ENCODE results near the gene ZNF569.
"Not testable (repeated sequence)": the region's sequence is repeated elsewhere in the genome, so short reads cannot be mapped to it uniquely, and the experiment has no call there.

Gene ZNF569

DNA sequence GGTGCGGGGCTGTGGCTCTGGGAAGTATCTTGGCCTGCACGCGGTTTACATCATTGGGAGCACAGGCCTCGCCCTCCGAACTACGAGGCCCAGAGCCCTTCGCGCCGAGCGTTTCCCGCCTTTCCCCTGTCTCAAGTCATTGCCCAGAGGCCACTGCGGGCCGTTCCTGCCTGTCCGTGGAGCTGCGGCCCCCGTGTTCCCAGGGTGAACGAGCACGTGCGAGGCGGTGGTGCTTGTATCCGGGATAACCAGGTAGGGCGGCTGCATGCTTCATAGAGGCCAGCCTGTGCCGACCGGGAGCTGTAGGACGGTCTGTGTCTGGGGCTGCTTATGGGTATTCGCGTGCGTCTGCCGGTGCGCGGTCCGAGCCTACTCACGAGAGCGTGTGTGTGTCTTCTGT, 63.8 kb downstream of the ZNF569 start:
- in situ Hi-C loops (cut with MboI; ENCODE audit: low sequenced_read_pairs), result no loop called here

GRCh38 chr19:37401078-37401477, 66.2 kb downstream of the ZNF569 start:
- in situ Hi-C loops (cut with MboI; ENCODE audit: low sequenced_read_pairs), result no loop called here

- in situ Hi-C loops (cut with MboI; ENCODE audit: low sequenced_read_pairs), result not testable (repeated sequence)
Measured at GRCh38 chr19:37391399-37391798, 75.8 kb downstream of the ZNF569 start.

- in situ Hi-C loops (cut with MboI; ENCODE audit: low sequenced_read_pairs), result no loop called here
Measured at GRCh38 chr19:37389234-37389633, 78.0 kb downstream of the ZNF569 start.

DNA sequence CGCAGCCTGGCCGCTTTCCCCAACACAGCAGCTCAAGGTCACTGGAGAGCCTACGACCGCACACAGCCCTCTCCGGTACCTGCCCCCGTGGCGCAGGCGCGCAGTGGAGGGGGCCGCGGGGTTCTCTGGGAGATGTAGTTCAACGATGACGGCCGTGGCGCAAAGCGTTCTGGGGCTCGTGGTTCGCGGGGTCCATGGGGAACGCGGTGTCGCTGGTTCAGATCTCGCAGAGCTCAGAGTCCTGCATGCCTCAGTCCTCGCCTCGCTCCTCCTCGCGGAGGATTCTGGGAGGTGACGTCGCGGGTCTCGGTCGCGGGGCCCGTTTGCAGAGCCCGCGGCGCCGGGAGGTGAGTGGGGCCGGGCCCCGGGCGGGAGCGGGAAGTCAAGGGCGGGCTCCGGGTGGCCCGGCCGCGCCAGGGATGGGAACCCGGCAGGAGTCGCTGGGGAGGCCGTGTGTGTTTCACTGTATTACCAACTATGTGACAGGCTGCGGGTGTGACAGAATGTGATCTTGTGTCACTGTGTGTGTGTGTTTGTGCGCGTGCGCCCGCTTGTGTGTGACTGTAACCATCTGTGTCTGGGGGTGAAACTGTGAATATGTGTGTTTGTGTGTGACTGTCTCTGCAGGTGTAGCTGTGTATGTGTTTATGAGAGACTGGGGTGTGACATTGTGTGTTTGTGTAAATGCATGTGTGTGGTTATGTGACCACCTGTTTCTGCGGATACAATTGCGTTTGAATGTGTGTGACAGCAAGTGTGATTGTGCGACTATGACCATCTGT, 96.2 kb downstream of the ZNF569 start, which contains the start of gene ZNF527:
Gene ZNF527 (plus strand): TSS at position 220 of the 782 bp plus-strand sequence. CDS start 3,100 bp downstream, outside the sequence.
- in situ Hi-C loops (cut with MboI; ENCODE audit: low sequenced_read_pairs), result no loop called here

DNA sequence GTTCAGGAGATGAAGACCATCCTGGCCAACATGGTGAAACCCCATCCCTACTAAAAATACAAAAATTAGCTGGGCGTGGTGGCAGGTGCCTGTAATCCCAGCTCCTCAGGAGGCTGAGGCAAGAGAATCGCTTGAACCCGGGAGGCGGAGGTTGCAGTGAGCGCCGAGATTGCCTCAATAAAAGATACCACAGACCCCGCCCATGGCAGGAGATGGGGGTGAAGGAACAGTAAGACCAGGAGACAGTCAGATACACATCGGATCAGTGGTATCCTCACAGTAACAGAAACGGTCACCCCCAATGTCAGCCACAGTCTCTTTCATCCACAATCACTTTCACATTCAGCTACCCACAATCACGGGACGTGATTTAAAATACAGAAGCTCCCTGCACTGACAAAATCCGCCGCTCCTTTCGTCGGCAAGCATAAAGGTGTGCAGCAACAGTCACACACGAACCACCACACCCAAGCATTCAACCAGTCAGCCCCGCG, 96.8 kb downstream of the ZNF569 start:
- in situ Hi-C loops (cut with MboI; ENCODE audit: low sequenced_read_pairs), result not testable (repeated sequence)

- in situ Hi-C loops (cut with MboI; ENCODE audit: low sequenced_read_pairs), result no loop called here
Measured at GRCh38 chr19:37362733-37363132, 104.5 kb downstream of the ZNF569 start.

GRCh38 chr19:37361994-37362393, 105.2 kb downstream of the ZNF569 start:
- in situ Hi-C loops (cut with MboI; ENCODE audit: low sequenced_read_pairs), result no loop called here
